ENCODE measurements around the gene ZNF185. TPM values are rescaled to one million over a fixed set of nuclear protein-coding genes. Genes with fewer than 3 reads are reported as not detected.
A peak's percentile ranks its signal among the peaks of the same experiment; 100 is the strongest.

ZNF185 gene
- total and polyA plus RNA-seq, 10 donors, result 2.0 to 13.8 (median 7.8) TPM

DNA sequence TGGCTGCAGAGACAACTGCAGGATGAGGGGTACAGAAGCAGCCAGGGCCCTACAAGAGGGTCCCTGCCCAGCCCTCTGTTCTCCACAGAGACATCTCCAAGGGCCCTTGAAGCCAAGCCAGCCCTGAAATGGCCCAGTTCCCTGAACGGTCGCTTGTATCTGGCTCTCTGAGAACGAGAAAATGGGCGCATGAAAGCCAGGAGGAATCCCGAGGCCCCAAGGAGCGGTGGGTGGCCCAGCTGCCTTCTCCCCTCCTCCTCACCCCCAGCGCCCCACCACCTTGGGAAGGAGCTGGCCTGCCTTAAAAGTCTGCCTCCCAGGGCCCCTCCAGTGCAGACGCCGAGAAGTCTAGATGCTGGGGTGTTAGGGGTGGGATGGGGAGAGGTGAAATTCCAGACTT, 5.7 kb downstream of the ZNF185 start:
- 69 to 86% (median 83%) methylated on average over 5 to 9 of the region's 9 CpGs for WGBS, 5 donors
- Histone ChIP-seq H3K9me3 (no peaks in the 10 kb centered on the region), H3K27ac (no peak overlapping the region), H3K36me3 (no peaks in the 10 kb centered on the region), H3K4me3 (no peak overlapping the region), H3K4me1 (peaks cover 0 to 4% (median 0%) of the 10 kb centered on the region in 6 donors), H3K27me3 (replicated peaks in 1 of 7) (peaks cover 0 to 40% (median 8%) of the 10 kb centered on the region in 7 donors)
- TF ChIP-seq POLR2AphosphoS5 (IDR thresholded peaks at IDR 0.05), result no peak
- TF ChIP-seq POLR2A (IDR thresholded peaks at IDR 0.05), result no peak
- TF ChIP-seq, protein P1, sequence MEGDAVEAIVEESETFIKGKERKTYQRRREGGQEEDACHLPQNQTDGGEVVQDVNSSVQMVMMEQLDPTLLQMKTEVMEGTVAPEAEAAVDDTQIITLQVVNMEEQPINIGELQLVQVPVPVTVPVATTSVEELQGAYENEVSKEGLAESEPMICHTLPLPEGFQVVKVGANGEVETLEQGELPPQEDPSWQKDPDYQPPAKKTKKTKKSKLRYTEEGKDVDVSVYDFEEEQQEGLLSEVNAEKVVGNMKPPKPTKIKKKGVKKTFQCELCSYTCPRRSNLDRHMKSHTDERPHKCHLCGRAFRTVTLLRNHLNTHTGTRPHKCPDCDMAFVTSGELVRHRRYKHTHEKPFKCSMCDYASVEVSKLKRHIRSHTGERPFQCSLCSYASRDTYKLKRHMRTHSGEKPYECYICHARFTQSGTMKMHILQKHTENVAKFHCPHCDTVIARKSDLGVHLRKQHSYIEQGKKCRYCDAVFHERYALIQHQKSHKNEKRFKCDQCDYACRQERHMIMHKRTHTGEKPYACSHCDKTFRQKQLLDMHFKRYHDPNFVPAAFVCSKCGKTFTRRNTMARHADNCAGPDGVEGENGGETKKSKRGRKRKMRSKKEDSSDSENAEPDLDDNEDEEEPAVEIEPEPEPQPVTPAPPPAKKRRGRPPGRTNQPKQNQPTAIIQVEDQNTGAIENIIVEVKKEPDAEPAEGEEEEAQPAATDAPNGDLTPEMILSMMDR (IDR thresholded peaks at IDR 0.05 in 8 of 11, conservative IDR thresholded peaks at IDR 0.05 in 3 of 11), result no peak
- DNase-seq, result peak; percentile 39
- intact Hi-C loops (cut with DNase I; ENCODE audit: low total_unique reads), result no loop called here

DNA sequence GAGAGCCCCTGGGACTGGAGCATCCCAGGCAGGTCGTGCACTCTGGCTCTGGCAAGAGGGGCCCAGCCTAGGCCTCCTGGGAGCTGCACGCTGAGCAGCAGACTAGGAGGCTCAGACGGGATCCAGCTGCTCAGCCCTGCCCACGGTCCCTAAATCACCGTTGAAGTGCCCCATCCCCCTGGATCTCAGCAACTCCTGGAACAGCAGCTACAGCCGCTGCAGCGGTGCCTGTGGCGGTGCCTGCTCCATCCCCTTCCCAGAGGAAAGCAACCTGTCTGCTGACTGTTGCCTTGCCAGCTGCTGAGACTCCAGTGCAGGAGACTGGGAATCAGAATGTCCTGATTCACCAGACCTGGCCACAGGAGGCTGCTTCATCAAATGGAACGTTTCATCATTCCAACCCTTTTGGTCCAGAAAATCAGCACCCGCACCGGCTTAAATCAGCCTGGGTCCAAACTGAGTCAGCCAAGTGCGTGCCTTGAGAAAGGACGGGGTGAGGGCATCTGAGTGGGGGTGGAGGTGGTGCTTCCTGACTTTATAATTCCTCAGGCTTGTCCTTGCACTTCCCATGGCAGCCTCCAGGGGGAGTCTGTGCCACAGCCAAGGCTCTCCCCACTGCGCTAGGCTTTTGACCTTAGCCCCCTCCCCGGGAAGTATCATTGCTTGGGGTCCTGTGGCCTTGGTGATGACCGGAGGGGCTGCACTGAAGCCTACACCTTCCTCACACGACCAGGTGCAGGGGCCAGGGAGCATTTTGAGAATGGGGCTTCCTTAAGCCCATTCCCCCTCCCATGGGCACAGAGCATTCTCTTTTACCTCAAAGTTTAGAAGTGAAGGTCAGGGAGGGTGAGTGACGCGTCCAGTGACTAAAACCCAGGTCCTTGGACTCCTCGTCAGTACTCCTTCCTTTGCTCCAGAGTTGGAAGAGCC, 6.5 kb downstream of the ZNF185 start:
- no peaks in the 10 kb centered on the region for H3K9me3 ChIP-seq
- H3K36me3 ChIP-seq, result no peaks in the 10 kb centered on the region
- intact Hi-C loops (cut with DNase I; ENCODE audit: low total_unique reads), result no loop called here
- no peak overlapping the region for H3K4me3 ChIP-seq
- 35 to 43% (median 38%) methylated on average over 9 to 20 of the region's 20 CpGs for WGBS, 5 donors
- H3K27me3 ChIP-seq (replicated peaks in 1 of 7), result peaks cover 0 to 32% (median 4%) of the 10 kb centered on the region in 7 donors
- TF ChIP-seq POLR2A (IDR thresholded peaks at IDR 0.05), result no peak
- TF ChIP-seq, protein P1 (IDR thresholded peaks at IDR 0.05 in 8 of 11, conservative IDR thresholded peaks at IDR 0.05 in 3 of 11), result peak; percentile 16 to 72 (median 61)
- H3K27ac ChIP-seq, result no peak overlapping the region
- DNase-seq, result peak; percentile 77
- H3K4me1 ChIP-seq, result peaks cover 0 to 4% (median 0%) of the 10 kb centered on the region in 6 donors

DNA sequence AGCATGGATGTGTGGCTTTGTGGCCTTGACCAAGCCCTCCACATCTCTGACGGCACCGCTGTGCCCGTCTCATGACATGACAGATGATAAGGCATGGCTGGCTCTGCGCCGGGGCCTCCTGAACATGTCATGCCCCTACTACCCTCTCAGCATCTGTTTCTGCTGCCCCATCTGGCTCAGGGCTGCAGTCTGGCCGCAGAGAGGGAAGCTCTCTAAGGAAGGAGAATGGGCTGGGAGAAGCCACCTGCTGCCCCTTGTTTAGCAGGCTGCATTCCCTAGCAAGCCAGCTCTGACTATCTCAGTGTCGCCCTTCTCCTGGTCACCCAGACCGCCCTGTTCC, 7.2 kb downstream of the ZNF185 start:
- Histone ChIP-seq H3K36me3 (no peaks in the 10 kb centered on the region), H3K4me3 (no peak overlapping the region), H3K9me3 (no peaks in the 10 kb centered on the region), H3K27ac (no peak overlapping the region), H3K27me3 (replicated peaks in 1 of 7) (peaks cover 0 to 25% (median 4%) of the 10 kb centered on the region in 7 donors), H3K4me1 (peaks cover 0 to 4% (median 0%) of the 10 kb centered on the region in 6 donors)
- peak; percentile 53 for DNase-seq
- intact Hi-C loops (cut with DNase I; ENCODE audit: low total_unique reads), result no loop called here
- 60 to 86% (median 77%) methylated on average over 3 to 8 of the region's 8 CpGs for WGBS, 5 donors
- TF ChIP-seq POLR2AphosphoS5 (IDR thresholded peaks at IDR 0.05), result no peak
- TF ChIP-seq, protein P1 (IDR thresholded peaks at IDR 0.05 in 8 of 11, conservative IDR thresholded peaks at IDR 0.05 in 3 of 11), result no peak
- no peak for TF ChIP-seq POLR2A (IDR thresholded peaks at IDR 0.05)

DNA sequence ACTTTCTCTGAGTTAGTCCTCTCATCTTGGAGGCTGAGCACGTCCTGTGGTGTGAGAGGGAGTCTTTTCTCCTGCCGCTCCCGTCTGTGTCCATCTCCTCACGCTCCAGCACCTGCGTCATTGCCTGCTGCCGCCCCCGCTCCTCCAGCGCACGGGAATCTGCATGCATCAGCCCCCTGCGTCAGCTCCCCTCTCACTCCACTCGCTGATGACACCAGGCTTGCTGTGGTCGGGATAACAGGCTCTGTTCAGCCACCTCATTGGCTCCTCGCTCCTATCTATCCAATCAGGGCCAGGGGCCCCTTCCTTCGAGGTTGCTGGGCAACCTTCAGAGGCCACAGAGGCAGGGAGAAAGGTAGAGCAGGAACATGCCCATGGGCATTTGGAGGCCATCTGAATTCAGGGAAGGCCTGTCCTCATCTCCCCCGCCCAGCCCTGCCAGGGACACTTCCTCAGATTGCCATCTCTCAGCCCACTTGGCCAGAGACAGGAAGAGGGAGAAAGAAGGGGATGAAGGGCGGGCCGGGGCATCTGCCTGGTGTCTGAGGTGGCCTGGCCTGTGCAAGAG, 9.3 kb downstream of the ZNF185 start:
- intact Hi-C loops (cut with DNase I; ENCODE audit: low total_unique reads), result no loop called here
- no peak for TF ChIP-seq POLR2A (IDR thresholded peaks at IDR 0.05)
- TF ChIP-seq, protein P1 (IDR thresholded peaks at IDR 0.05 in 8 of 11, conservative IDR thresholded peaks at IDR 0.05 in 3 of 11), result no peak
- TF ChIP-seq POLR2AphosphoS5 (IDR thresholded peaks at IDR 0.05), result no peak
- peaks cover 0 to 4% (median 0%) of the 10 kb centered on the region in 6 donors for H3K4me1 ChIP-seq
- WGBS, 5 donors, result 37 to 50% (median 42%) methylated on average over 14 to 17 of the region's 17 CpGs
- no peaks in the 10 kb centered on the region for H3K36me3 ChIP-seq
- H3K9me3 ChIP-seq, result no peaks in the 10 kb centered on the region
- peaks cover 0 to 17% (median 4%) of the 10 kb centered on the region in 7 donors for H3K27me3 ChIP-seq (replicated peaks in 1 of 7)
- no peak overlapping the region for H3K4me3 ChIP-seq
- H3K27ac ChIP-seq, result no peak overlapping the region
- DNase-seq, result no peak

Data from spleen (tissue), 11 donors.